Activated naive CD8-positive, alpha-beta T cell treated with anti-CD3 and anti-CD28 coated beads, Interleukin-2, amount 10 ng/mL, durations not matched to agents 7 days and 5 days (primary cell): ENCODE results near the gene PEX7. TPM values are rescaled to one million over a fixed set of nuclear protein-coding genes. Genes with fewer than 3 reads are reported as not detected.
"Not testable (repeated sequence)": the region's sequence is repeated elsewhere in the genome, so short reads cannot be mapped to it uniquely, and the experiment has no call there.

Experiments used
- ATAC-seq: fragments of 150-1000 bp; cut with Tn5 transposase; one replicate; pipeline ENCODE4 v1.10.0; 2021; ENCODE audit warnings: low read depth, moderate library complexity
- POLR2A ChIA-PET: fragments of 350-600 bp; sonication (Branson Sonifier 250); formaldehyde crosslinking; loops from one replicate; lab custom pipeline; 2021; ENCODE audit warnings: antibody characterized with exemption; lab: Charles Lee
- DNase-seq: peaks from one replicate; pipeline ENCODE4 v3.0.0; 2021
- H3K27ac Mint-ChIP-seq: one replicate; pipeline ENCODE4 v1.8.0; 2022; ENCODE audit warnings: mild to moderate bottlenecking, mixed read lengths
- H3K27me3 Mint-ChIP-seq: one replicate; pipeline ENCODE4 v1.8.0; 2022; ENCODE audit warnings: mild to moderate bottlenecking, moderate library complexity, mixed read lengths
- H3K36me3 Mint-ChIP-seq: one replicate; pipeline ENCODE4 v1.8.0; 2021; ENCODE audit warnings: mild to moderate bottlenecking, mixed read lengths
- H3K4me1 Mint-ChIP-seq: one replicate; pipeline ENCODE4 v1.8.0; 2021; ENCODE audit warnings: mixed read lengths
- H3K4me3 Mint-ChIP-seq: one replicate; pipeline ENCODE4 v1.8.0; 2022; ENCODE audit warnings: mild to moderate bottlenecking, moderate library complexity, mixed read lengths
- H3K9me3 Mint-ChIP-seq: one replicate; pipeline ENCODE4 v1.8.0; 2021; ENCODE audit warnings: mixed read lengths
- total RNA-seq, 2 experiments: library from RNA; stranded (reverse); gene quantifications; one replicate each; pipeline ENCODE4 v1.2.3, GENCODE V29; 2021

Gene PEX7
- total RNA-seq, 2 experiments from 2014 or later, result 3.0 to 3.7 TPM

DNA sequence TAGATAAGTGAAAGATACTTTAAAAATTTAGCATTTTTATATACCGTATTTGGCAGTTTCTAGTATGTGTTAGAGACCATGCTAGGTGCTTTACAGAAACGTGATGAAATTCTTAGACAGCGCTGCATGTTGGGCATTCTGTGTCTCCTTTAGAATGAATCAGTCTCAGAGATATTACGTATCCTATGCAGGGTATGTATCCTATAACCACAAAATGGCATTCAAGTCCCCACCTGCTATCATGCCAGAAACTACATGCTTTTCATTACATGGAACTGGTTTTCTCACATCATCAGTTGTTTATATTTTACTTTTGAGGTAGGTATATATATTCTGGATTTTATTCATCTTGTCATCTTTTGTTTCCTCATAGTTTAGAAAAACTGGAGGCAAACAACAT, 42.3 kb downstream of the PEX7 start:
- POLR2A ChIA-PET, result interaction anchor here (0.6 kb wide), 1 partner anchor 9 kb away, joined by 3 read pairs; no protein-coding TSS in a partner anchor
- H3K36me3 Mint-ChIP-seq, result peaks cover 5% of the 10 kb centered on the region
- H3K4me3 Mint-ChIP-seq, result no peak overlapping the region
- DNase-seq (no peak), ATAC-seq (no peak)
- H3K4me1 Mint-ChIP-seq, result no peaks in the 10 kb centered on the region
- no peak overlapping the region for H3K27ac Mint-ChIP-seq
- no peaks in the 10 kb centered on the region for H3K9me3 Mint-ChIP-seq
- no peaks in the 10 kb centered on the region for H3K27me3 Mint-ChIP-seq

DNA sequence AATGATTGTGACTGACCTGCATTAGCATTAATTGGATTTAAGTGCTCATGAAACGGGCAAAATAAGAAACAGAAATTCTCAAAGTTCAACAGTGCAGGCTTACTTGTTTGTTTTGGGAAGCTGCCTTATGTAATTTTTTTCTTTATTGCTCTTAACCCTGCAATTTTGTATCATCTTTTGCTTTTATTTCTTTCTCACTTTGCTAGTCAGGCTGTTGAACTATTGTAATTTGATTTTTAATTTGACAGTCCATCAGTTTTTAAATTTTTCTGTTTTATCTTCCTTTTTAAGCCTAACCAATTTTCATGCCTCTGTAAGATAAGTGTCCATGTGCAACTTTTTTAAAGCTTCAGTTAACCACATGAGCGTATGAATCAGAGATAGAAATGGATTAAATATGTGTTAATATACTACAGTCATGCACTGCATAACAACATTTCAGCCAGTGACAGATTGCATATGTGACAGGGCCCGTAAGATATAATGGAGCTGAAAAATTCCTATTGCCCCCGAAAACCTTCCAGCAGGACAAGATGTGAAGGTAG, 44.6 kb downstream of the PEX7 start:
- DNase-seq, result no peak
- H3K4me1 Mint-ChIP-seq, result no peaks in the 10 kb centered on the region
- ATAC-seq, result no peak
- peaks cover 6% of the 10 kb centered on the region for H3K36me3 Mint-ChIP-seq
- H3K27me3 Mint-ChIP-seq, result no peaks in the 10 kb centered on the region
- no peak overlapping the region for H3K27ac Mint-ChIP-seq
- no peak overlapping the region for H3K4me3 Mint-ChIP-seq
- POLR2A ChIA-PET, result no interaction called here
- no peaks in the 10 kb centered on the region for H3K9me3 Mint-ChIP-seq

DNA sequence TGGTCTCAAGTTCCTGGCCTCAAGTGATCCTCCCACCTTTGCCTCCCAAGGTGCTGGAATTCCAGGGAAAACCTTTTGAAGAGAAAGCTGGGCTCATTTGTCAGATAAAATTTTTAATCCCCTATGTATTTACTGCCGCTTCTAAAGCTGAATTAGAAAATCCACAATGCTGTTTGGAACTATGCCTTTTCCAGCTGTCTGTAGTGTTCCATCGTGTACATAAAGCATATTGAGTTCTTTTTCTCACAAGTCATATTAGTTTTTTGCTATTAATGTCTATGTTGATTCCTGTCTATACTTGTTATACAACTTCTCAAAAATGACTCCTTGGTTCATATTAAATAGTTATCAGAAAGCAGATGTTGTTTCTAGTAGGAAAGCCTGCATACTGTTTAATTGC, 47.1 kb downstream of the PEX7 start:
- DNase-seq, result no peak
- H3K27me3 Mint-ChIP-seq, result no peaks in the 10 kb centered on the region
- H3K9me3 Mint-ChIP-seq, result peaks cover 6% of the 10 kb centered on the region
- POLR2A ChIA-PET, result no interaction called here
- H3K4me1 Mint-ChIP-seq, result no peaks in the 10 kb centered on the region
- H3K4me3 Mint-ChIP-seq, result no peak overlapping the region
- no peak for ATAC-seq
- no peak overlapping the region for H3K27ac Mint-ChIP-seq
- H3K36me3 Mint-ChIP-seq, result peaks cover 18% of the 10 kb centered on the region

DNA sequence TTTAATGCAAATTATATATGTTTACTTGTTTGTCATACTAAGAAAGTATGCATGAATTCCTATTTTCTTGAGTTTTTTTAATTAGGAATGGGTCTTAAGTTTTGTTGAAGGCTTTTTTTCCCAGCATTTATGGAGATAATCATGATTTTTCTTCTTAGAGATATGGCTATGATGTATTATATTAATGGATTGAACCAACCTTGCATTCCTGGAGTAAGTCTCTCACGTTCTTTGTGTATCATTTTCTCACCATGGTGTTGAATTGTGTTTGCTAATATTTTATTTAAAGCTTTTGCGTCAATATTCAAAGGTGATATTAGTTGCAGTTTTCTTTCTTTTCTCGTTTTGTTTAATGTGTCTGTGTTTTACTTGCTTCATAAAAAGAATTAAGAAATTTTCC, 51.4 kb downstream of the PEX7 start:
- no peak for DNase-seq
- peaks cover 13% of the 10 kb centered on the region for H3K9me3 Mint-ChIP-seq
- POLR2A ChIA-PET, result no interaction called here
- peaks cover 26% of the 10 kb centered on the region for H3K36me3 Mint-ChIP-seq
- H3K27ac Mint-ChIP-seq, result no peak overlapping the region
- no peak for ATAC-seq
- no peaks in the 10 kb centered on the region for H3K4me1 Mint-ChIP-seq
- no peaks in the 10 kb centered on the region for H3K27me3 Mint-ChIP-seq
- H3K4me3 Mint-ChIP-seq, result no peak overlapping the region

DNA sequence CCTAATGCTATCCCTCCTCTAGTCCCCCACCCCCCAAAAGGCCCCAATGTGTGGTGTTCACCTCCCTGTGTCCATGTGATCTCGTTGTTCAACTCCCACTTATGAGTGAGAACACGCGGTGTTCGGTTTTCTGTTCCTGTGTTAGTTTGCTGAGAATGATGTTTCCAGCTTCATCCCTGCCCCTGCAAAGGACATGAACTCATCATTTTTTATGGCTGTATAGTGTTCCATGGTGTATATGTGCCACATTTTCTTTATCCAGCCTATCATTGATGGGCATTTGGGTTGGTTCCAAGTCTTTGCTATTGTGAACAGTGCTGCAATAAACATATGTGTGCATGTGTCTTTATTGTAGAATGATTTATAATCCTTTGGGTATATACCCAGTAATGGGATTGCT, 54.1 kb downstream of the PEX7 start:
- H3K4me3 Mint-ChIP-seq, POLR2A ChIA-PET, ATAC-seq, H3K27me3 Mint-ChIP-seq, DNase-seq, H3K4me1 Mint-ChIP-seq, H3K27ac Mint-ChIP-seq: not testable (repeated sequence)
- peaks cover 22% of the 10 kb centered on the region for H3K36me3 Mint-ChIP-seq
- H3K9me3 Mint-ChIP-seq, result peaks cover 13% of the 10 kb centered on the region

DNA sequence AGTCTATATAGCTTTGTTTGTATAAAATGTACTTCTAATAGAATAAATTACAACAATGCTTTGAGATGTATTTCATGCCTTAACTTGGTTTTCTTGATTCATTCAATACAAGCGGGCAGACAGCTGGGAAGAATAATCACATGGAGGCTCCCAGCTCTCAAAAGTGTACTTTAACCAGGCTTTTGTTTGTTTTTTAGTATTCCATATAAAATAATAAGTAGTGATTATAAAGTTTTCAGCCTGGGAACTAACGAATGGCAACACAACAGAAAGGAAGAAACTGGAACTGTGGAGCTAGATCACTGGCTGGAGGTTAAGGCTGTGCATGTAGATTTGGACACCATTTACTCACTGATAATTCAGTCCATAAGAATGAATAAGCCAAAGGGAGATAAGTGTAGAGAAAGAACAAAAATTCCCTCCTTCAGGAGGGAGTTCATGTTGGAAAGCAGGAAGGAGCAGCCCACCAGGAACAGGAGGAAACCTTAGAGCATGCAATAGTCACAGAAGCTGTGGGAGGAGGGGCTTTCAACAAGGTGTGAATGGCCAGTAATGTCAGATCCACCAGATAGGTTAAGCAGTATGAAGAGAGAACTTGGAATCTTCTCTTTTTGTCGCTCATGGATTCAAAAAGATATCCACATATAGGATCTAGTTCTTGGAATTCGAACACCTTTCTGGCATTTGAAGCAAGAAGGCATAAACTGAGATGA, 58.5 kb downstream of the PEX7 start:
- POLR2A ChIA-PET, result no interaction called here
- Mint-ChIP-seq H3K27ac (no peak overlapping the region), H3K36me3 (peaks cover 6% of the 10 kb centered on the region), H3K9me3 (peaks cover 5% of the 10 kb centered on the region), H3K4me3 (no peak overlapping the region), H3K4me1 (no peaks in the 10 kb centered on the region), H3K27me3 (no peaks in the 10 kb centered on the region)
- no peak for DNase-seq
- no peak for ATAC-seq

DNA sequence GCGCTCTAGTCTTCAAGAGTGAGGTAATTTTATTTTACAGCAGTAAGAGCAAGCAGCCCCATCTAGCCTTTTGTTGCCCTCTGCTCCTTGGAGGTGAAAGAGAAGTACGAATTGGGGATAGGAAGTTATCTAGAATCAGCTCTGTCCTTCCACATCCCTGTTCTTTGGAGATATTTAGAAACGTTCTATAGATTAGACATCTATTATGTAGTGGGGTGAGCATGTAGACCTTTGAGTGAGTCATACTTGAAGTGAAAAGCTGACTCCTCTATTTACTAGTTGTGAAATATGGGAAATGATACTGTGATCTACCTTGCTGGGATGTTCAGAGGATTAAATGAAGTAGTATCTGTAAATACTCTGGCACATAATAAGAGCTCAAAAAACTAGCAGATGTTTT, 63.7 kb downstream of the PEX7 start:
- Mint-ChIP-seq H3K36me3 (no peaks in the 10 kb centered on the region), H3K27me3 (no peaks in the 10 kb centered on the region), H3K9me3 (no peaks in the 10 kb centered on the region), H3K4me1 (peaks cover 3% of the 10 kb centered on the region), H3K4me3 (no peak overlapping the region), H3K27ac (no peak overlapping the region)
- ATAC-seq (no peak), DNase-seq (no peak)
- POLR2A ChIA-PET, result no interaction called here

DNA sequence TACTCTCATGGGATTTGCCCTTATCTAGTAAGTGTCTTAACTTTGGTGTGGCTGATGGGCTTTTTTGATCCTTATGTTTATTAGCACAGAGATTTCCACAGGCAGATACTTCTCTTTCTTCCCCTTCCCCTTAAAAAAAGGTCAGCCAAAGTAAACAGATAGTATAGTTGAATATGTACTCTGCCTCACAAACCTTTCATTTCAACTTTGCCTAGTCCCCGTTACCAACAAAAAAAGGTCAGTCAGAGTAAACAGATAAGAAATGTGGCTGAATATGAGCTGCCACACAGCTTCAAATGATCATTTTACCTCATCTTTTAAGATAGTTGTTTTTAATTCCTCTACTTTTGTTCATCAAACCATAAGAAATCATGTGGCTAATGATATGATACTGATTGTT, 65.6 kb downstream of the PEX7 start:
- H3K27me3 Mint-ChIP-seq, result no peaks in the 10 kb centered on the region
- ATAC-seq (no peak), DNase-seq (no peak)
- no peaks in the 10 kb centered on the region for H3K9me3 Mint-ChIP-seq
- peaks cover 3% of the 10 kb centered on the region for H3K4me1 Mint-ChIP-seq
- H3K27ac Mint-ChIP-seq, result no peak overlapping the region
- POLR2A ChIA-PET, result no interaction called here
- H3K4me3 Mint-ChIP-seq, result no peak overlapping the region
- H3K36me3 Mint-ChIP-seq, result no peaks in the 10 kb centered on the region

DNA sequence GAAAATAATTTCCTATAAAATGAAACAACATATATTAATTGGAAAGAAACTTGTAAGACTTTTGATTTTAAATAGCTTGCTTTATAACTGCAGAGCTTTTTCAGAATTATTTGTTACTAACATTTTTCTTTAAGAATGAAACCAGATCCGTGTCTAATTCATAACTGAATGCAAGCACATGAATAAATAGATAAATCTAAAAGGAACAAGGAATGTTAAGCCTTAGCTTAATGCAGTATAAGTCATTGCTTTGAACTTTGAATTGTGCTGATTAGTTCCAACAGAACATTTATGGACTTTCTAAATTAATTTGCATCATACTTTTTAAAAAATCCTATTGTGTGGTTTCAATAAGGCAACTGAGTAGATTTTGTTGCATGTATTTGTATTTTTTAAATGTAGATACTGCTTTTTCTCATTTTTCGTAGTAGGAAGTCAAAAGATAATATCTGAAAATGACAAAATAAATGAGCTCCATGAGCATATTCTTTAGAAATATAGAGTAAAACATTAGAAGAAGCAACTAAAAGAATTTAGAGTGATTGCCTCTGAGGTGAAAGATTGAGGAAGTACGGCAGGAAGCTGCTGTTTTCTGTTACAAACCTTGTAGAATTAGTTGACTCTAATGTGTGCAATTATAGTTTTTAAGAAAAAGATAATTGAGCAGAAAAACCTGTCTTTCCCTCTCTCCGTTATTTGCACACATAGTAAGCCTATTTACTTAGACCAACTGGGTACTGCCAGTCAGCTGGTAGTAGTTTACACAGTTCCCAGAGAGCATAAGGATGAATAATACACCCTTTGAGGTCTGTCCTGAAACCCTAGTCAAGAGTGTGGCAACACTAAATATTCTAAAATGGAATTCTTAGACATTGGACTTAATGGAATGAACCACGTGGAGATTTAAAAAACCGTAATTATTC, 67.1 kb downstream of the PEX7 start:
- Mint-ChIP-seq H3K4me3 (no peak overlapping the region), H3K27me3 (no peaks in the 10 kb centered on the region), H3K27ac (no peak overlapping the region), H3K4me1 (peaks cover 7% of the 10 kb centered on the region), H3K36me3 (peaks cover 2% of the 10 kb centered on the region), H3K9me3 (no peaks in the 10 kb centered on the region)
- ATAC-seq, result no peak
- POLR2A ChIA-PET, result no interaction called here
- DNase-seq, result no peak

DNA sequence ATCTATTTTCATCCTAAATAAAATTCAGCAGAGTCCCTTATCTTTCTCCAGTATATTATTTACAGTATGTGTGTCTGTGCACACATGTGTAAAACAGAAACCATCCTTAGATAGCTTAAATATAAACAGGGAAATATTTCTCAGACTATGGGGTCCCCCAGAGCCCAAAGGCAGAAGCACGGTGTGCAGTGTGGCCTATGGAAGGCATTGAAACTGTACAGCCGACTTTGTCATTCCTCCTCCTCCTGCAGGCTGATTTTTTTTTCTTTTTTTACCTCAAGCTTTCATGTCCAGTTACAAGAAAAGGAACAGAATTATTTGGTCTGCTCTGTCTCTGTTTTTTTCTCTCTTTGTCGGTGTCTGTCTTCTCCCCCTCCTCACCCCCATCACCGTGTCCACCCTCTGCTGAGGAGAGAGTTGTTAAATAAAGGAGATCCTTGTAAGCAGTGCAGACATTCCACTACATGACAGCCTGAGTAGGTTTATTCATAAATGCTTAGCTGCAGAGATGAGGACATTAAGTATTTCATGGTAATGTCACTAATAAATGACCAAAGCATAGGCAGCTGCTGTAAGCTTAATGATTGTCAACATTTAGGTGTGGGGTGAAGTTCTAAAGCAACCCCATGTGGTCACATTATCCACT, 67.9 kb downstream of the PEX7 start:
- no peaks in the 10 kb centered on the region for H3K9me3 Mint-ChIP-seq
- H3K27me3 Mint-ChIP-seq, result no peaks in the 10 kb centered on the region
- H3K36me3 Mint-ChIP-seq, result peaks cover 2% of the 10 kb centered on the region
- H3K4me1 Mint-ChIP-seq, result peaks cover 7% of the 10 kb centered on the region
- H3K27ac Mint-ChIP-seq, result no peak overlapping the region
- DNase-seq, result no peak
- no peak overlapping the region for H3K4me3 Mint-ChIP-seq
- ATAC-seq, result no peak
- POLR2A ChIA-PET, result no interaction called here

DNA sequence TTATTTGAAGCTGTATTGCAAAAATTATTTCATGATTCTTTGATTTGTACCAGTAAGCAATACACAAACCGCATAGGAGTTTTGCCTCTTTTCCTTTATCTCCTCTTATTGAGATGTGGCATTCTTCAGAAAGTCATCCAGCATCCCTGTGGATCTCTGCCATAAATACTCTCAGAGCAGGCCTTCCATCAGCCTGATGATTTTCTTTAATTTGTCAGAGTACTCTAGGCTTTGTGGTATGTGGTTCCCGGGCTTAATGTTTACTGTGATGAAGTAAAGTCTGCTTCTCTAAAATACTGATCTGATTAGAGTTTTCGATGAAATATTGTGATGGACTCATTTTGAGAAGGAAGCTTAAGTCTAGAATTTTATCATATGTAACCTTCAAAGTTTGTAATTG, 68.6 kb downstream of the PEX7 start:
- no peak overlapping the region for H3K27ac Mint-ChIP-seq
- POLR2A ChIA-PET, result no interaction called here
- no peaks in the 10 kb centered on the region for H3K9me3 Mint-ChIP-seq
- no peak overlapping the region for H3K4me3 Mint-ChIP-seq
- H3K4me1 Mint-ChIP-seq, result peaks cover 7% of the 10 kb centered on the region
- no peaks in the 10 kb centered on the region for H3K27me3 Mint-ChIP-seq
- DNase-seq (no peak), ATAC-seq (no peak)
- H3K36me3 Mint-ChIP-seq, result peaks cover 2% of the 10 kb centered on the region

DNA sequence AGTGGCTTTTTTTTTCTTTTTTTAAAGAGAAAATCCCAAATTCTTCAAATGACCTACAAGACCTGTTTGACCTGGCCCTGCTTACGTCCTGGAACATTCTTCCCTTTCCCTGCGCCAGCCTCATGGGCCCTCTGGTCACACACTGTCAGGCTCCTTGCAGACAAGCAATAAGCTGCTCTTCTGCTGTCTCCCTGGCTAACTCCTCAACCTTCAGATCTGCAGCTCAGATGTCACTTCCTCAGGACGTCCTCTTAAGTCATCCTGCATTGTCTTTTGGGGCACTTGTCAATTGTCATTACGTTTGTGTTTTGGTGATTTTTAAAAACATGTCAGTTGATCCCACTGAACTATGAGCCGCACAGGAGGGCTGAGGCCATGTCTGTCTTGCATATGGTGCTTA, 70.8 kb downstream of the PEX7 start:
- POLR2A ChIA-PET, result no interaction called here
- ATAC-seq (no peak), DNase-seq (no peak)
- Mint-ChIP-seq H3K9me3 (no peaks in the 10 kb centered on the region), H3K36me3 (peaks cover 2% of the 10 kb centered on the region), H3K27ac (no peak overlapping the region), H3K4me3 (no peak overlapping the region), H3K27me3 (no peaks in the 10 kb centered on the region), H3K4me1 (peaks cover 7% of the 10 kb centered on the region)

DNA sequence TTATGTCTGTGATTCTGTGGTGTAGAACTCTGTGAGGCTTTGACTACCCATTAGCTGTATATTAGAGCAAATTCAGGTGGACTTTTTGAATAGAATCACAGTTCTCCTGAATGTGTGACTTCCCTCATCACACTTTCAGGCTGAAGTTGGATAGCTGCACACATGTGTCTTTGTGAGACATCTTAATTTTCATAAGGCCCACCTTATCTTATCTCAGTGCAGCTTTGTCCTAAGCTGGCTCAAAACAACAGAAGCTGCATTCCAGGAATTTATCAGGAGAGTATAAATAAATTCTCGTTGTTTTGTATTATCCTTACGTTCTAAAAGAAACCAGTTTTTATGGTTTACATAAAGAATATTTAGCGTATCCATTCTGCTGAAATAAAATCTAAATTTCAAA, 73.5 kb downstream of the PEX7 start:
- no peaks in the 10 kb centered on the region for H3K27me3 Mint-ChIP-seq
- H3K9me3 Mint-ChIP-seq, result no peaks in the 10 kb centered on the region
- H3K4me1 Mint-ChIP-seq, result peaks cover 3% of the 10 kb centered on the region
- ATAC-seq (no peak), DNase-seq (no peak)
- no peak overlapping the region for H3K4me3 Mint-ChIP-seq
- no peak overlapping the region for H3K27ac Mint-ChIP-seq
- POLR2A ChIA-PET, result no interaction called here
- H3K36me3 Mint-ChIP-seq, result peaks cover 8% of the 10 kb centered on the region
